ENCODE measurements around the gene DNAH17.

DNAH17 gene

DNA sequence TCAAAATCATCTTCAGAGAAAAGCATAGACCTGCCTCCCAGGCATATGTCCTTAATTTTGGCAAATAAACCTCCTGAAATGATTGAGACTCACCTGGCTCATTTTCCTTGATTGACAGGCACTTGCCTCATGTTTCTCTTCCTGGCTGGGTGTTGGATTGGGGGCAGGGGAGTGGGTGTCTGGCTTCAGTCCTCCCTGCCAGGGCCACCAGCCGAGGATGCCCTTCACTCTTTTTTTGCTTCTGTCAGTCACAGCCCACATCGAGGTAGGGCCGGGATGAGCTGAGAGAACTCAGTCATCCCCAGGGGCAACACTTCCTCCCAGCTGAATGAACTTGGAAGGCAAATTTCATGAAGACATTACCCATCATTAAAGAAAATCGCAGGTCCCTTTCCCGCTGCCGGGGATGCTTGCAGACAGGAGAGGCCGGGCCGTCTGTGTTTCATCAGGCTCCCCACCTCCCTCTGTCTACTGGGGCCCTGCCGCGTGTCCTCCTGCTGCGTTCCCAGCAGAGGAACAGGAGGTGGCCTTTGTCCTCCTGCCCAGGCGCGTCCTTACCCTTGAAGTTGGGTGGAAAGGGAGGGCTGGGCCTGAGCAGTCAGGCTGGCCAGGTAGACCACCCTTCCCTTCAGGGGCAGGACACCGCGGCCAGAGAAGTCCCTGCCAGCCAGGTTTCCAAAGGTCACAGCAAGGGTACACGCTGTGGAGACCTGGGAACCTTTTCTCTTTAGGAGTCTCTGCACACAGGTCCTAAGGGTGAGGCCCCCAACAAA is 11.2 kb upstream of the DNAH17 start:
- peak overlapping the region; percentile 10 for H4K8ac ChIP-seq (ENCODE audit: low read length)
- no peak overlapping the region for H3K23ac ChIP-seq (ENCODE audit: low read length in 2 of 2)
- H2BK12ac ChIP-seq (ENCODE audit: low read length in 2 of 2): peak overlapping the region; percentile 59 to 89
- H2BK120ac ChIP-seq (ENCODE audit: low read depth, low read length): peak overlapping the region; percentile 40
- H3K79me1 ChIP-seq (replicated peaks; ENCODE audit: low read length, poor library complexity, severe bottlenecking): no peaks in the 10 kb centered on the region
- peak overlapping the region; percentile 40 to 80 for H3K18ac ChIP-seq (ENCODE audit: low read depth in 1 of 2, low read length in 2 of 2)
- H3K9me3 ChIP-seq (ENCODE audit: control insufficient read depth, low read length): no peaks in the 10 kb centered on the region
- no peak for DNase-seq
- no peaks in the 10 kb centered on the region for H3K36me3 ChIP-seq (ENCODE audit: control insufficient read depth in 1 of 2, insufficient read depth in 2 of 2, low read depth in 1 of 2, low read length in 2 of 2)
- H3K27ac ChIP-seq (ENCODE audit: low read length, poor library complexity, severe bottlenecking): no peak overlapping the region
- peaks cover 0 to 26% of the 10 kb centered on the region in 2 experiments for H3K27me3 ChIP-seq (ENCODE audit: control insufficient read depth in 1 of 2, insufficient read depth in 1 of 2, low read length in 2 of 2)
- H2AFZ ChIP-seq (ENCODE audit: low read depth, low read length): no peak overlapping the region
- H3K14ac ChIP-seq (ENCODE audit: low read length in 2 of 2): no peak overlapping the region
- H2BK5ac ChIP-seq (ENCODE audit: low read depth, low read length, poor library complexity, severe bottlenecking): no peak overlapping the region
- H3K9ac ChIP-seq (ENCODE audit: low read length): no peak overlapping the region
- H3K4me3 ChIP-seq (ENCODE audit: insufficient read depth in 1 of 2, low read depth in 1 of 2, low read length in 2 of 2): no peak overlapping the region
- H3K4me2 ChIP-seq (ENCODE audit: low read length, poor library complexity, severe bottlenecking): no peak overlapping the region
- no peak overlapping the region for H2BK15ac ChIP-seq (ENCODE audit: low read depth, poor library complexity, severe bottlenecking)
- H3K4me1 ChIP-seq (ENCODE audit: control insufficient read depth, insufficient read depth, low read depth, low read length): peaks cover 14% of the 10 kb centered on the region
- H4K91ac ChIP-seq (ENCODE audit: low read length): peak overlapping the region; percentile 62
- H3K4ac ChIP-seq (ENCODE audit: low read depth in 1 of 2, low read length in 2 of 2): peak overlapping the region in 1 of 2 experiments; percentile 6
- 68% methylated on average over 16 of the region's 16 CpGs for WGBS
- peak overlapping the region; percentile 33 for H2AK5ac ChIP-seq (ENCODE audit: low read length, severe bottlenecking)

DNA sequence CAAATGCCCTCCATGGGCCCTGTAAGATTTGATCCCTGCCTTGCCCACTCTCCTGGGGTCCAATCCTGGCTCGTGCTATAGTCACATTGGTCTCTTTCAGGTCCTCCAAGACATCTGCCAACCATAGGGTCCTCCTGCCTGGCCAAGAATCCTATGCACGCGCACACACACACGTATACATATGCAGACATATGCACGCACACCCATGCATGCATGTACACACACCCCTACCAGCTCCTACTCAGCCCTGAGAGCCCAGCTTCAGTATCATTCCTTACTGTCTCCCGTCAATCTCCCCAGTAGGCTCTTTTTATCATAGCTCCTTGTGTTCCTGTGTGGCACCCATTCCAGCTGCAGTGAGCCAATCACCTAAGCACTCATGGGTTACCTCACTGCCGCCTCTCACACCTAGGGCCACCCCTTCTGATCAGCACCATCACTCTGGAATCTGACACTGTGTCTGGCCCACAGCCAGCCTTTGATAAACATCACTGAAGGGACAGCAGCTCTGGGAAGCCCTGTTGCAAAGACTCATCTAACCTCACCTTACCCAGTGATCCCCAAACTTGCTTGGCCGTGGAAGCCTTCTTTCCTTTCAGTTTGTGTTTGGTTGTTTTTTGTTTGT is 7.9 kb upstream of the DNAH17 start:
- no peak overlapping the region for H2BK15ac ChIP-seq (ENCODE audit: low read depth, poor library complexity, severe bottlenecking)
- no peak overlapping the region for H3K27ac ChIP-seq (ENCODE audit: low read length, poor library complexity, severe bottlenecking)
- no peaks in the 10 kb centered on the region for H3K9me3 ChIP-seq (ENCODE audit: control insufficient read depth, low read length)
- peak overlapping the region in 1 of 2 experiments; percentile 23 for H3K18ac ChIP-seq (ENCODE audit: low read depth in 1 of 2, low read length in 2 of 2)
- no peak overlapping the region for H2BK120ac ChIP-seq (ENCODE audit: low read depth, low read length)
- H3K4me1 ChIP-seq (ENCODE audit: control insufficient read depth, insufficient read depth, low read depth, low read length): peaks cover 8% of the 10 kb centered on the region
- no peak overlapping the region for H4K8ac ChIP-seq (ENCODE audit: low read length)
- no peak overlapping the region for H2AK5ac ChIP-seq (ENCODE audit: low read length, severe bottlenecking)
- DNase-seq: no peak
- H3K79me1 ChIP-seq (replicated peaks; ENCODE audit: low read length, poor library complexity, severe bottlenecking): no peaks in the 10 kb centered on the region
- H3K4me2 ChIP-seq (ENCODE audit: low read length, poor library complexity, severe bottlenecking): no peak overlapping the region
- peaks cover 0 to 36% of the 10 kb centered on the region in 2 experiments for H3K27me3 ChIP-seq (ENCODE audit: control insufficient read depth in 1 of 2, insufficient read depth in 1 of 2, low read length in 2 of 2)
- H3K9ac ChIP-seq (ENCODE audit: low read length): no peak overlapping the region
- no peak overlapping the region for H2BK12ac ChIP-seq (ENCODE audit: low read length in 2 of 2)
- H3K4me3 ChIP-seq (ENCODE audit: insufficient read depth in 1 of 2, low read depth in 1 of 2, low read length in 2 of 2): no peak overlapping the region
- H2BK5ac ChIP-seq (ENCODE audit: low read depth, low read length, poor library complexity, severe bottlenecking): no peak overlapping the region
- WGBS: 95% methylated on average over 8 of the region's 8 CpGs
- no peaks in the 10 kb centered on the region for H3K36me3 ChIP-seq (ENCODE audit: control insufficient read depth in 1 of 2, insufficient read depth in 2 of 2, low read depth in 1 of 2, low read length in 2 of 2)
- H4K91ac ChIP-seq (ENCODE audit: low read length): no peak overlapping the region
- no peak overlapping the region for H2AFZ ChIP-seq (ENCODE audit: low read depth, low read length)
- no peak overlapping the region for H3K4ac ChIP-seq (ENCODE audit: low read depth in 1 of 2, low read length in 2 of 2)
- H3K23ac ChIP-seq (ENCODE audit: low read length in 2 of 2): no peak overlapping the region
- no peak overlapping the region for H3K14ac ChIP-seq (ENCODE audit: low read length in 2 of 2)

DNA sequence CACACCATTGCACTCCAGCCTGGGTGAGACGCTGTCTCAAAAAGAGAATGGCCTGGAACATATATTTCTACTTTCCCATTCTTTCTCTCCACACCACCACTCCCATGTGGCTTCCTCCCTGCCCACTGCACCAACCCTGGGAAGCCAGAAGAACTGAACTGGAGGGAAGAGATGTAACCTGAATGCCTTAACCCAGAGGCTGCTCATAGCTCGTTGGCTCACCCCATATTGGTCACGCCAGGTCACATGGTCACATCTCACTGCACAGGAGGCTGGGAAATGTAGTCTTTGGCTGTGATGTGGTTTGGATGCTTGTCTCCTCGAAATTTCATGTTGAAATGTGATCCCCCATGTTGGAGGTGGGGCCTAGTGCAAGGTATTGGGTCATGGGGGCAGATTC is 5.9 kb upstream of the DNAH17 start:
- Histone ChIP-seq H4K91ac (ENCODE audit: low read length) (no peak overlapping the region), H3K27me3 (ENCODE audit: control insufficient read depth in 1 of 2, insufficient read depth in 1 of 2, low read length in 2 of 2) (peaks cover 0 to 31% of the 10 kb centered on the region in 2 experiments), H3K9ac (ENCODE audit: low read length) (no peak overlapping the region), H2BK15ac (ENCODE audit: low read depth, poor library complexity, severe bottlenecking) (no peak overlapping the region), H3K4me2 (ENCODE audit: low read length, poor library complexity, severe bottlenecking) (no peak overlapping the region), H2AK5ac (ENCODE audit: low read length, severe bottlenecking) (no peak overlapping the region), H3K4ac (ENCODE audit: low read depth in 1 of 2, low read length in 2 of 2) (no peak overlapping the region), H2BK5ac (ENCODE audit: low read depth, low read length, poor library complexity, severe bottlenecking) (no peak overlapping the region), H3K4me1 (ENCODE audit: control insufficient read depth, insufficient read depth, low read depth, low read length) (no peaks in the 10 kb centered on the region), H4K8ac (ENCODE audit: low read length) (no peak overlapping the region), H2BK120ac (ENCODE audit: low read depth, low read length) (no peak overlapping the region), H3K79me1 (replicated peaks; ENCODE audit: low read length, poor library complexity, severe bottlenecking) (no peaks in the 10 kb centered on the region), H3K4me3 (ENCODE audit: insufficient read depth in 1 of 2, low read depth in 1 of 2, low read length in 2 of 2) (no peak overlapping the region), H2AFZ (ENCODE audit: low read depth, low read length) (no peak overlapping the region), H3K23ac (ENCODE audit: low read length in 2 of 2) (no peak overlapping the region), H2BK12ac (ENCODE audit: low read length in 2 of 2) (no peak overlapping the region), H3K18ac (ENCODE audit: low read depth in 1 of 2, low read length in 2 of 2) (no peak overlapping the region), H3K27ac (ENCODE audit: low read length, poor library complexity, severe bottlenecking) (no peak overlapping the region), H3K14ac (ENCODE audit: low read length in 2 of 2) (no peak overlapping the region), H3K9me3 (ENCODE audit: control insufficient read depth, low read length) (no peaks in the 10 kb centered on the region), H3K36me3 (ENCODE audit: control insufficient read depth in 1 of 2, insufficient read depth in 2 of 2, low read depth in 1 of 2, low read length in 2 of 2) (no peaks in the 10 kb centered on the region)
- WGBS: 58% methylated on average over 4 of the region's 4 CpGs
- DNase-seq: peak; percentile 9

DNA sequence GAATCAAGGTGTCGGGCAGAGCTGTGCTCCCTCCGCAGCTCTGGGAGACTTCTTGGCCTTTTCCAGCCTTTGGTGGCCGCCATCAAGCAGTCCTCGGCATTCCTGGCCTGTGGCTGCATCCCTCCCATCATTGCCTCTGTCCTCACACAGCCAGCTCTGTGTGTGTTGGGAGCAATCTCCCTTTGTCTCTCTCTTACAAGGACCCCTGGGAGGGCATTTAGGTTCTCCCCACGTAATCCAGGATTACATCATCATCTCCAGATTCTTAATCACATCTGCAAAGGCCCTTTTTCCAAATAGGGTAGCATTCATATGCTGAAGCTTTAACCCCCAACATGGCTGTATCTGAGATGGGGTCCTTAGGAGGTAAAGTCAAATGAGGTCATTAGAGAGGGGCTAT is 4.1 kb upstream of the DNAH17 start:
- no peak overlapping the region for H3K18ac ChIP-seq (ENCODE audit: low read depth in 1 of 2, low read length in 2 of 2)
- H2BK120ac ChIP-seq (ENCODE audit: low read depth, low read length): no peak overlapping the region
- H3K23ac ChIP-seq (ENCODE audit: low read length in 2 of 2): no peak overlapping the region
- no peaks in the 10 kb centered on the region for H3K36me3 ChIP-seq (ENCODE audit: control insufficient read depth in 1 of 2, insufficient read depth in 2 of 2, low read depth in 1 of 2, low read length in 2 of 2)
- no peak overlapping the region for H2BK12ac ChIP-seq (ENCODE audit: low read length in 2 of 2)
- no peak overlapping the region for H2BK5ac ChIP-seq (ENCODE audit: low read depth, low read length, poor library complexity, severe bottlenecking)
- H4K91ac ChIP-seq (ENCODE audit: low read length): no peak overlapping the region
- H3K4me2 ChIP-seq (ENCODE audit: low read length, poor library complexity, severe bottlenecking): no peak overlapping the region
- H2BK15ac ChIP-seq (ENCODE audit: low read depth, poor library complexity, severe bottlenecking): no peak overlapping the region
- H3K14ac ChIP-seq (ENCODE audit: low read length in 2 of 2): no peak overlapping the region
- H4K8ac ChIP-seq (ENCODE audit: low read length): no peak overlapping the region
- DNase-seq: no peak
- no peaks in the 10 kb centered on the region for H3K4me1 ChIP-seq (ENCODE audit: control insufficient read depth, insufficient read depth, low read depth, low read length)
- no peaks in the 10 kb centered on the region for H3K79me1 ChIP-seq (replicated peaks; ENCODE audit: low read length, poor library complexity, severe bottlenecking)
- no peak overlapping the region for H2AK5ac ChIP-seq (ENCODE audit: low read length, severe bottlenecking)
- no peak overlapping the region for H3K27ac ChIP-seq (ENCODE audit: low read length, poor library complexity, severe bottlenecking)
- peaks cover 0 to 22% of the 10 kb centered on the region in 2 experiments for H3K27me3 ChIP-seq (ENCODE audit: control insufficient read depth in 1 of 2, insufficient read depth in 1 of 2, low read length in 2 of 2)
- no peak overlapping the region for H3K4ac ChIP-seq (ENCODE audit: low read depth in 1 of 2, low read length in 2 of 2)
- no peak overlapping the region for H3K4me3 ChIP-seq (ENCODE audit: insufficient read depth in 1 of 2, low read depth in 1 of 2, low read length in 2 of 2)
- H2AFZ ChIP-seq (ENCODE audit: low read depth, low read length): no peak overlapping the region
- H3K9ac ChIP-seq (ENCODE audit: low read length): no peak overlapping the region
- H3K9me3 ChIP-seq (ENCODE audit: control insufficient read depth, low read length): no peaks in the 10 kb centered on the region
- 93% methylated on average over 4 of the region's 5 CpGs for WGBS
